ENCODE results near the gene CDK5RAP3.

Gene CDK5RAP3

DNA sequence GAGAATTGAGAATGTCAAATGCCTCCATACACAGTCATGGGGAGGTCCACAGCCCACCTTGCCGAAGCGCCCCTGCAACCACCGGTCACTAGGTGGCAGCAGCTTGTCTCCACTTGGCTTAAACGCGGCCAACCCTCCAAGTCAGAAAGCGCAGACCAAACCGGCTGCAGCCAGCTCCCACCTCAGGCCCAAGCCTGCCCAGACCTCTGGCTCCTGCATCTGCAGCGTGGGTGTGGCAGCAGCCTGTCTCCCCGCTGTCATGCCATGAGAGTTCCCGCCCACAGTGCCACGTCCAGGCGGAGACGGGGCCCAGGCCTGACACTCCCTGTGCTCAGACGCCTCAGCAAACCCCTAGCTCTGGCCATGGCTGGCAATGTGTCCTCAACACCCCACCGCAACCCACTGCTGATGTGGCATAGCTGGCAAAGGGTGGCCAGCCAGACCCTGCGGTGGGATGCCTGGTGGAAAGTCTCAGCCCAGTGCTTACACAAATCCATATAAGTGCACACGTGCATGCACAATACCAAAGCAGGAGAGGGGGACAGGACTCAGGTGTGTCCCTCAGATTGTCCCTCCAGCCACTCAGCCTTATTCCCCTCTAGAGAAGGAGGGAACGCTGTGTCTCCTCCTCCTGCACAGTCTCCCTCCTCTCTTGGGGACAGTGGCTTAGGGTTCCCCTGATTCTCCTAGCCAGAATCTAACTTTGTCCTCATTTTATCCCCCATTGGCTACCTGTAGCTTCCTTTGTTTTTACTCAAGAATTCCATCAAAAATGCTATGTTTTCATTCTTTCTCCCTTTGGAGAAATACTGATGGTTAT lies 55.8 kb downstream of the CDK5RAP3 start (continued):
- TF ChIP-seq KLF9 (tag by site-specific recombination; IDR thresholded peaks at IDR 0.05; ENCODE audit: low read depth) (peak; percentile 97), ZNF621 (tag by site-specific recombination; IDR thresholded peaks at IDR 0.05) (no peak), ZNF747 (tag by site-specific recombination; IDR thresholded peaks at IDR 0.05) (no peak), ZNF658 (tag by site-specific recombination; IDR thresholded peaks at IDR 0.05) (no peak), ZFP69B (tag by site-specific recombination; IDR thresholded peaks at IDR 0.05) (no peak; the same call in 1 of the 2 replicates), ZFHX2 (tag by site-specific recombination; conservative IDR thresholded peaks at IDR 0.05) (peak; percentile 98), RBAK (tag by site-specific recombination; IDR thresholded peaks at IDR 0.05) (no peak), TCF7L2 (IDR thresholded peaks at IDR 0.05; ENCODE audit: borderline replicate concordance, low read depth, low read length) (no peak)
- TF ChIP-seq, protein P1, sequence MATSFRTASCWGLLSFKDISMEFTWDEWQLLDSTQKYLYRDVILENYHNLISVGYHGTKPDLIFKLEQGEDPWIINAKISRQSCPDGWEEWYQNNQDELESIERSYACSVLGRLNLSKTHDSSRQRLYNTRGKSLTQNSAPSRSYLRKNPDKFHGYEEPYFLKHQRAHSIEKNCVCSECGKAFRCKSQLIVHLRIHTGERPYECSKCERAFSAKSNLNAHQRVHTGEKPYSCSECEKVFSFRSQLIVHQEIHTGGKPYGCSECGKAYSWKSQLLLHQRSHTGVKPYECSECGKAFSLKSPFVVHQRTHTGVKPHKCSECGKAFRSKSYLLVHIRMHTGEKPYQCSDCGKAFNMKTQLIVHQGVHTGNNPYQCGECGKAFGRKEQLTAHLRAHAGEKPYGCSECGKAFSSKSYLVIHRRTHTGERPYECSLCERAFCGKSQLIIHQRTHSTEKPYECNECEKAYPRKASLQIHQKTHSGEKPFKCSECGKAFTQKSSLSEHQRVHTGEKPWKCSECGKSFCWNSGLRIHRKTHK (tag by site-specific recombination; IDR thresholded peaks at IDR 0.05): no peak
- TF ChIP-seq, protein P2, sequence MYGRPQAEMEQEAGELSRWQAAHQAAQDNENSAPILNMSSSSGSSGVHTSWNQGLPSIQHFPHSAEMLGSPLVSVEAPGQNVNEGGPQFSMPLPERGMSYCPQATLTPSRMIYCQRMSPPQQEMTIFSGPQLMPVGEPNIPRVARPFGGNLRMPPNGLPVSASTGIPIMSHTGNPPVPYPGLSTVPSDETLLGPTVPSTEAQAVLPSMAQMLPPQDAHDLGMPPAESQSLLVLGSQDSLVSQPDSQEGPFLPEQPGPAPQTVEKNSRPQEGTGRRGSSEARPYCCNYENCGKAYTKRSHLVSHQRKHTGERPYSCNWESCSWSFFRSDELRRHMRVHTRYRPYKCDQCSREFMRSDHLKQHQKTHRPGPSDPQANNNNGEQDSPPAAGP (tag by site-specific recombination; IDR thresholded peaks at IDR 0.05): peak; percentile 87
- TF ChIP-seq, protein P3, sequence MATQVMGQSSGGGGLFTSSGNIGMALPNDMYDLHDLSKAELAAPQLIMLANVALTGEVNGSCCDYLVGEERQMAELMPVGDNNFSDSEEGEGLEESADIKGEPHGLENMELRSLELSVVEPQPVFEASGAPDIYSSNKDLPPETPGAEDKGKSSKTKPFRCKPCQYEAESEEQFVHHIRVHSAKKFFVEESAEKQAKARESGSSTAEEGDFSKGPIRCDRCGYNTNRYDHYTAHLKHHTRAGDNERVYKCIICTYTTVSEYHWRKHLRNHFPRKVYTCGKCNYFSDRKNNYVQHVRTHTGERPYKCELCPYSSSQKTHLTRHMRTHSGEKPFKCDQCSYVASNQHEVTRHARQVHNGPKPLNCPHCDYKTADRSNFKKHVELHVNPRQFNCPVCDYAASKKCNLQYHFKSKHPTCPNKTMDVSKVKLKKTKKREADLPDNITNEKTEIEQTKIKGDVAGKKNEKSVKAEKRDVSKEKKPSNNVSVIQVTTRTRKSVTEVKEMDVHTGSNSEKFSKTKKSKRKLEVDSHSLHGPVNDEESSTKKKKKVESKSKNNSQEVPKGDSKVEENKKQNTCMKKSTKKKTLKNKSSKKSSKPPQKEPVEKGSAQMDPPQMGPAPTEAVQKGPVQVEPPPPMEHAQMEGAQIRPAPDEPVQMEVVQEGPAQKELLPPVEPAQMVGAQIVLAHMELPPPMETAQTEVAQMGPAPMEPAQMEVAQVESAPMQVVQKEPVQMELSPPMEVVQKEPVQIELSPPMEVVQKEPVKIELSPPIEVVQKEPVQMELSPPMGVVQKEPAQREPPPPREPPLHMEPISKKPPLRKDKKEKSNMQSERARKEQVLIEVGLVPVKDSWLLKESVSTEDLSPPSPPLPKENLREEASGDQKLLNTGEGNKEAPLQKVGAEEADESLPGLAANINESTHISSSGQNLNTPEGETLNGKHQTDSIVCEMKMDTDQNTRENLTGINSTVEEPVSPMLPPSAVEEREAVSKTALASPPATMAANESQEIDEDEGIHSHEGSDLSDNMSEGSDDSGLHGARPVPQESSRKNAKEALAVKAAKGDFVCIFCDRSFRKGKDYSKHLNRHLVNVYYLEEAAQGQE (tag by site-specific recombination; IDR thresholded peaks at IDR 0.05): no peak

DNA sequence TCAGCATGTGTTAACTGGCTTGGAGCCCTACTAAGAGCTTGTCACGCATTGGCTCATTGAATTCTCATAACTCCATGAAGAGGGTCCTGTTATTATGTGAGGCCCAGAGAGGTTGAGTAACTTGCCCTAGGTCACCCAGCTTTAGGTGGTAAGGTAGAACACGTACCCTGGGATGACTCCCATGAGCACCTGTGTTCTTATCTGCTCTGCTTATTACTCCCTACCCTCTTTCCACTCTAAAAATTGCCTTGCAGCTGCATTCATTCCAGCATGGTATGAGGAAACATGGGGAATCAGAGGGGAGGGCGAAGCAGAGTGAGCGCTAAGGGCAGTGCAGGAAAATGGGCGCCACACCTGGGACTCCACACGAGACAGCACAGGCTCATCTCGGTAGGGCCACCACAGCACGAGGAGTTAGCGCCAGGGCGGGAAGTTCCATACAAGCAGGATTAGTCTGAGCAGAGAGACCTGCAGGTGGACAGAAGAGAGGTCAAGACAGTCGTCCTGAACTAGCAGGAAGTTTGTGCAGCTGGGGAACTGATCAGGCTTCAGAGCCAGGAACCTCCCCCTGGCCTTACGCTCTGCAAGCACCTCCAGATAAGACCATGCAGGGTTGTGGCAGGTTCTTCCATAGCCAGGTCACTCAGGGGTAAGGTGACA lies 56.5 kb downstream of the CDK5RAP3 start:
- ChIA-PET POLR2A (interaction anchor here (0.6 to 1.4 kb wide), 2 partner anchors 13 to 22 kb away, joined by 3 to 26 read pairs; partner anchors contain the start of gene NFE2L1), CTCF (interaction anchor here (0.7 to 7.9 kb wide), 42 partner anchors 8 to 851 kb away, joined by 3 to 197 read pairs (median 5); partner anchors contain the start of genes NFE2L1 and SNX11)
- no peak overlapping the region for H3K27ac ChIP-seq (ENCODE audit: extremely low read depth, low read depth, low read length)
- no peaks in the 10 kb centered on the region for H3K36me3 ChIP-seq (ENCODE audit: control insufficient read depth in 2 of 2, insufficient read depth in 1 of 2, low read length in 2 of 2)
- TF ChIP-seq ZNF768 (tag by site-specific recombination; IDR thresholded peaks at IDR 0.05): peak; percentile 95; the same call in 1 of the 2 replicates
- TF ChIP-seq, protein P4, sequence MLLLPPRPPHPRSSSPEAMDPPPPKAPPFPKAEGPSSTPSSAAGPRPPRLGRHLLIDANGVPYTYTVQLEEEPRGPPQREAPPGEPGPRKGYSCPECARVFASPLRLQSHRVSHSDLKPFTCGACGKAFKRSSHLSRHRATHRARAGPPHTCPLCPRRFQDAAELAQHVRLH (tag by site-specific recombination; IDR thresholded peaks at IDR 0.05): 0 out of 2 replicates have a peak, but pooled peaks have one; percentile 56
- TF ChIP-seq, protein P5, sequence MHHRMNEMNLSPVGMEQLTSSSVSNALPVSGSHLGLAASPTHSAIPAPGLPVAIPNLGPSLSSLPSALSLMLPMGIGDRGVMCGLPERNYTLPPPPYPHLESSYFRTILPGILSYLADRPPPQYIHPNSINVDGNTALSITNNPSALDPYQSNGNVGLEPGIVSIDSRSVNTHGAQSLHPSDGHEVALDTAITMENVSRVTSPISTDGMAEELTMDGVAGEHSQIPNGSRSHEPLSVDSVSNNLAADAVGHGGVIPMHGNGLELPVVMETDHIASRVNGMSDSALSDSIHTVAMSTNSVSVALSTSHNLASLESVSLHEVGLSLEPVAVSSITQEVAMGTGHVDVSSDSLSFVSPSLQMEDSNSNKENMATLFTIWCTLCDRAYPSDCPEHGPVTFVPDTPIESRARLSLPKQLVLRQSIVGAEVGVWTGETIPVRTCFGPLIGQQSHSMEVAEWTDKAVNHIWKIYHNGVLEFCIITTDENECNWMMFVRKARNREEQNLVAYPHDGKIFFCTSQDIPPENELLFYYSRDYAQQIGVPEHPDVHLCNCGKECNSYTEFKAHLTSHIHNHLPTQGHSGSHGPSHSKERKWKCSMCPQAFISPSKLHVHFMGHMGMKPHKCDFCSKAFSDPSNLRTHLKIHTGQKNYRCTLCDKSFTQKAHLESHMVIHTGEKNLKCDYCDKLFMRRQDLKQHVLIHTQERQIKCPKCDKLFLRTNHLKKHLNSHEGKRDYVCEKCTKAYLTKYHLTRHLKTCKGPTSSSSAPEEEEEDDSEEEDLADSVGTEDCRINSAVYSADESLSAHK (tag by site-specific recombination; IDR thresholded peaks at IDR 0.05): no peak
- no peak overlapping the region for H3K4me3 ChIP-seq (ENCODE audit: low read depth, low read length)
- H3K4me1 ChIP-seq (ENCODE audit: control insufficient read depth, insufficient read depth, low read length): peaks cover 14% of the 10 kb centered on the region
- H3K9me3 ChIP-seq (ENCODE audit: control insufficient read depth, insufficient read depth, low read depth, low read length): no peaks in the 10 kb centered on the region
